Mammary epithelial cell (primary cell): Measurements from ENCODE around the gene SLC43A3.

ENCODE experiments used
- EZH2 ChIP-seq: IDR thresholded peaks from 2 replicates; pipeline ENCODE4 v1.6.1; 2012; ENCODE audit warnings: low read length, inconsistent platforms, borderline replicate concordance
- TF ChIP-seq, protein P1 (sequence below), 2 donors: IDR thresholded peaks in 1 of 2; conservative IDR thresholded peaks in 1 of 2; 2 replicates each; pipeline ENCODE4 v1.5.1; 2011 to 2012; ENCODE audit warnings: inconsistent platforms in 2 of 2, low read length in 2 of 2, mild to moderate bottlenecking in 2 of 2, control low read depth in 1 of 2, low read depth in 1 of 2; ENCODE audit not compliant: insufficient read depth in 1 of 2; ENCODE audit errors: extremely low read depth in 1 of 2

GRCh38 chr11:57432149-57432561 lies 5.2 kb upstream of the SLC43A3 start:
- TF ChIP-seq, protein P1, sequence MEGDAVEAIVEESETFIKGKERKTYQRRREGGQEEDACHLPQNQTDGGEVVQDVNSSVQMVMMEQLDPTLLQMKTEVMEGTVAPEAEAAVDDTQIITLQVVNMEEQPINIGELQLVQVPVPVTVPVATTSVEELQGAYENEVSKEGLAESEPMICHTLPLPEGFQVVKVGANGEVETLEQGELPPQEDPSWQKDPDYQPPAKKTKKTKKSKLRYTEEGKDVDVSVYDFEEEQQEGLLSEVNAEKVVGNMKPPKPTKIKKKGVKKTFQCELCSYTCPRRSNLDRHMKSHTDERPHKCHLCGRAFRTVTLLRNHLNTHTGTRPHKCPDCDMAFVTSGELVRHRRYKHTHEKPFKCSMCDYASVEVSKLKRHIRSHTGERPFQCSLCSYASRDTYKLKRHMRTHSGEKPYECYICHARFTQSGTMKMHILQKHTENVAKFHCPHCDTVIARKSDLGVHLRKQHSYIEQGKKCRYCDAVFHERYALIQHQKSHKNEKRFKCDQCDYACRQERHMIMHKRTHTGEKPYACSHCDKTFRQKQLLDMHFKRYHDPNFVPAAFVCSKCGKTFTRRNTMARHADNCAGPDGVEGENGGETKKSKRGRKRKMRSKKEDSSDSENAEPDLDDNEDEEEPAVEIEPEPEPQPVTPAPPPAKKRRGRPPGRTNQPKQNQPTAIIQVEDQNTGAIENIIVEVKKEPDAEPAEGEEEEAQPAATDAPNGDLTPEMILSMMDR (conservative IDR thresholded peaks at IDR 0.05 in 1 of 2, IDR thresholded peaks at IDR 0.05 in 1 of 2; ENCODE audit: extremely low read depth in 1 of 2, insufficient read depth in 1 of 2, low read depth in 1 of 2, low read length in 2 of 2): no peak
- TF ChIP-seq EZH2: no peak
